Measurements from ENCODE around the gene SLC15A5. TPM values are rescaled to one million over a fixed set of nuclear protein-coding genes. Genes with fewer than 3 reads are reported as not detected.

Gene SLC15A5
- total and polyA plus RNA-seq, 2 of the 4 experiments (the other 2 are of a cell fraction): not detected

- Histone ChIP-seq H3K9me3 (ENCODE audit: control insufficient read depth, insufficient read depth, low read length) (no peaks in the 10 kb centered on the region), H3K4ac (ENCODE audit: low read depth, low read length) (no peak overlapping the region), H2BK15ac (ENCODE audit: low read depth, low read length) (no peak overlapping the region), H3K18ac (ENCODE audit: low read depth, low read length) (no peak overlapping the region), H2AK5ac (ENCODE audit: low read depth, low read length) (no peak overlapping the region), H3K9me1 (ENCODE audit: insufficient read depth, low read length) (no peaks in the 10 kb centered on the region), H3K27ac (ENCODE audit: insufficient read depth, low read length) (no peak overlapping the region), H2BK5ac (ENCODE audit: low read depth, low read length, poor library complexity, severe bottlenecking) (no peak overlapping the region), H2BK20ac (ENCODE audit: low read depth, low read length) (no peak overlapping the region), H3K4me3 (ENCODE audit: insufficient read depth, low read depth, low read length) (no peak overlapping the region), H2AFZ (replicated peaks; ENCODE audit: low read length, poor library complexity) (no peak overlapping the region), H4K91ac (ENCODE audit: insufficient read depth, low read depth, low read length) (no peak overlapping the region), H3K56ac (ENCODE audit: extremely low read depth, insufficient read depth, low read length) (no peak overlapping the region), H3K36me3 (ENCODE audit: control insufficient read depth, insufficient read depth, low read length) (no peaks in the 10 kb centered on the region), H3K79me1 (ENCODE audit: low read depth in 1 of 2, low read length in 2 of 2) (no peaks in the 10 kb centered on the region), H4K8ac (ENCODE audit: low read depth in 2 of 2, low read length in 2 of 2) (no peak overlapping the region), H3K27me3 (ENCODE audit: control insufficient read depth, insufficient read depth, low read length) (no peaks in the 10 kb centered on the region), H4K20me1 (ENCODE audit: insufficient read depth, low read length) (no peaks in the 10 kb centered on the region), H3K9ac (ENCODE audit: low read depth, low read length) (no peak overlapping the region), H3K14ac (replicated peaks; ENCODE audit: low read depth, low read length) (no peak overlapping the region), H3K23ac (ENCODE audit: low read depth, low read length) (no peak overlapping the region), H2BK120ac (ENCODE audit: low read depth, low read length) (no peak overlapping the region), H2AK9ac (replicated peaks; ENCODE audit: low read depth, low read length, poor library complexity) (no peak overlapping the region), H3K4me1 (ENCODE audit: control insufficient read depth, insufficient read depth, low read length) (no peaks in the 10 kb centered on the region), H3K4me2 (ENCODE audit: low read depth, low read length) (no peak overlapping the region), H4K5ac (ENCODE audit: low read depth, low read length) (no peak overlapping the region)
- BruUV-seq (replicated peaks): no TSS peak
- CTCF ChIA-PET: no interaction called here
- POLR2A ChIA-PET (ENCODE audit: unreplicated experiment): no interaction called here
- TF ChIP-seq MXI1 (IDR thresholded peaks at IDR 0.05; ENCODE audit: borderline replicate concordance, low read depth, low read length): no peak
- TF ChIP-seq, protein P1, sequence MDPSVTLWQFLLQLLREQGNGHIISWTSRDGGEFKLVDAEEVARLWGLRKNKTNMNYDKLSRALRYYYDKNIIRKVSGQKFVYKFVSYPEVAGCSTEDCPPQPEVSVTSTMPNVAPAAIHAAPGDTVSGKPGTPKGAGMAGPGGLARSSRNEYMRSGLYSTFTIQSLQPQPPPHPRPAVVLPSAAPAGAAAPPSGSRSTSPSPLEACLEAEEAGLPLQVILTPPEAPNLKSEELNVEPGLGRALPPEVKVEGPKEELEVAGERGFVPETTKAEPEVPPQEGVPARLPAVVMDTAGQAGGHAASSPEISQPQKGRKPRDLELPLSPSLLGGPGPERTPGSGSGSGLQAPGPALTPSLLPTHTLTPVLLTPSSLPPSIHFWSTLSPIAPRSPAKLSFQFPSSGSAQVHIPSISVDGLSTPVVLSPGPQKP (IDR thresholded peaks at IDR 0.05; ENCODE audit: borderline replicate concordance, low read depth, low read length): no peak
- TF ChIP-seq CHD1 (IDR thresholded peaks at IDR 0.05; ENCODE audit: low read depth, low read length): no peak
- no peak for TF ChIP-seq USF2 (IDR thresholded peaks at IDR 0.05; ENCODE audit: low read depth, low read length)
- no peak for TF ChIP-seq MAZ (IDR thresholded peaks at IDR 0.05; ENCODE audit: borderline replicate concordance, low read depth, low read length)
- TF ChIP-seq MAFK (IDR thresholded peaks at IDR 0.05; ENCODE audit: low read depth, low read length): no peak
- no peak for TF ChIP-seq RCOR1 (IDR thresholded peaks at IDR 0.05; ENCODE audit: insufficient replicate concordance, low read length)
- no peak for TF ChIP-seq RFX5 (IDR thresholded peaks at IDR 0.05; ENCODE audit: low read depth, low read length)
- TF ChIP-seq BHLHE40 (IDR thresholded peaks at IDR 0.05; ENCODE audit: low read depth, low read length): no peak
- no peak for TF ChIP-seq SMC3 (IDR thresholded peaks at IDR 0.05; ENCODE audit: low read depth, low read length)
- no peak for TF ChIP-seq CEBPB (IDR thresholded peaks at IDR 0.05; ENCODE audit: low read depth, low read length)
- TF ChIP-seq NFE2L2 (IDR thresholded peaks at IDR 0.05; ENCODE audit: low read depth, low read length): no peak
- TF ChIP-seq, protein P2, sequence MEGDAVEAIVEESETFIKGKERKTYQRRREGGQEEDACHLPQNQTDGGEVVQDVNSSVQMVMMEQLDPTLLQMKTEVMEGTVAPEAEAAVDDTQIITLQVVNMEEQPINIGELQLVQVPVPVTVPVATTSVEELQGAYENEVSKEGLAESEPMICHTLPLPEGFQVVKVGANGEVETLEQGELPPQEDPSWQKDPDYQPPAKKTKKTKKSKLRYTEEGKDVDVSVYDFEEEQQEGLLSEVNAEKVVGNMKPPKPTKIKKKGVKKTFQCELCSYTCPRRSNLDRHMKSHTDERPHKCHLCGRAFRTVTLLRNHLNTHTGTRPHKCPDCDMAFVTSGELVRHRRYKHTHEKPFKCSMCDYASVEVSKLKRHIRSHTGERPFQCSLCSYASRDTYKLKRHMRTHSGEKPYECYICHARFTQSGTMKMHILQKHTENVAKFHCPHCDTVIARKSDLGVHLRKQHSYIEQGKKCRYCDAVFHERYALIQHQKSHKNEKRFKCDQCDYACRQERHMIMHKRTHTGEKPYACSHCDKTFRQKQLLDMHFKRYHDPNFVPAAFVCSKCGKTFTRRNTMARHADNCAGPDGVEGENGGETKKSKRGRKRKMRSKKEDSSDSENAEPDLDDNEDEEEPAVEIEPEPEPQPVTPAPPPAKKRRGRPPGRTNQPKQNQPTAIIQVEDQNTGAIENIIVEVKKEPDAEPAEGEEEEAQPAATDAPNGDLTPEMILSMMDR (conservative IDR thresholded peaks at IDR 0.05; ENCODE audit: low read depth, low read length): no peak
- no peak for TF ChIP-seq FOS (IDR thresholded peaks at IDR 0.05; ENCODE audit: low read depth, low read length)
- TF ChIP-seq POLR2A (IDR thresholded peaks at IDR 0.05; ENCODE audit: low read depth, low read length): no peak
- TF ChIP-seq RAD21 (IDR thresholded peaks at IDR 0.05; ENCODE audit: low read length): no peak
- in situ Hi-C loops (cut with MboI; ENCODE audit: low sequenced_read_pairs): no loop called here
- intact Hi-C loops (cut with micrococcal nuclease): no loop called here
- no CpG with 5 or more reads among the region's 3 CpGs for WGBS, 2 experiments (ENCODE audit: extremely low coverage in 2 of 2, insufficient read length in 1 of 2)
- no peak for ATAC-seq (ENCODE audit: low read depth)
- no peak for DNase-seq
- dilution Hi-C loops (cut with HindIII; ENCODE audit: low sequenced_read_pairs, unreplicated experiment): no loop called here
Measured at GRCh38 chr12:16281157-16281556, 3.7 kb upstream of the SLC15A5 start.

Measured in IMR-90 (cell line).